HEK293T (cell line): ENCODE data around the gene KCNJ5.

Source experiments
- CTCF ChIA-PET: fragments of 350-600 bp; formaldehyde crosslinking; extraction: SDS; loops from one replicate; lab custom pipeline; 2021; ENCODE audit warnings: antibody characterized with exemption, inconsistent platforms; lab: Yijun Ruan, JAX
- POLR2A ChIA-PET: fragments of 350-600 bp; formaldehyde crosslinking; extraction: SDS; loops from one replicate; lab custom pipeline; 2020; ENCODE audit warnings: antibody characterized with exemption, inconsistent platforms; lab: Yijun Ruan, JAX
- DNase-seq: peaks from one replicate; pipeline ENCODE4 v3.0.0; 2012; ENCODE audit warnings: mixed read lengths; ENCODE audit errors: extremely low spot score
- ARNT ChIP-seq: fragments of 450-650 bp; IDR thresholded peaks from 2 replicates; pipeline ENCODE4 v1.6.1; 2017; ENCODE audit warnings: mild to moderate bottlenecking
- BHLHE40 ChIP-seq: fragments of 450-650 bp; IDR thresholded peaks from 2 replicates; pipeline ENCODE4 v1.6.1; 2016; ENCODE audit warnings: mild to moderate bottlenecking, moderate library complexity, borderline replicate concordance
- CTBP1 ChIP-seq: fragments of 450-650 bp; IDR thresholded peaks from 2 replicates; pipeline ENCODE4 v1.6.1; 2016; ENCODE audit warnings: borderline replicate concordance
- ELF4 ChIP-seq: fragments of 450-650 bp; IDR thresholded peaks from 2 replicates; pipeline ENCODE4 v1.6.1; 2017; ENCODE audit warnings: antibody characterized with exemption
- FOXA1 ChIP-seq: fragments of 450-650 bp; IDR thresholded peaks from 2 replicates; pipeline ENCODE4 v1.6.1; 2016; ENCODE audit warnings: mild to moderate bottlenecking
- FOXK2 ChIP-seq: fragments of 450-650 bp; IDR thresholded peaks from 2 replicates; pipeline ENCODE4 v1.6.1; 2016; ENCODE audit warnings: mild to moderate bottlenecking
- FOXM1 ChIP-seq: fragments of 450-650 bp; IDR thresholded peaks from 2 replicates; pipeline ENCODE4 v1.6.1; 2017; ENCODE audit warnings: mild to moderate bottlenecking, borderline replicate concordance
- HDGF ChIP-seq: fragments of 450-650 bp; IDR thresholded peaks from 2 replicates; pipeline ENCODE4 v1.6.1; 2017; ENCODE audit warnings: antibody characterized with exemption, borderline replicate concordance
- L3MBTL2 ChIP-seq: fragments of 450-650 bp; conservative IDR thresholded peaks from 2 replicates; pipeline ENCODE4 v1.6.1; 2016; ENCODE audit warnings: mild to moderate bottlenecking
- LEF1 ChIP-seq: fragments of 450-650 bp; IDR thresholded peaks from 2 replicates; pipeline ENCODE4 v1.6.1; 2017; ENCODE audit warnings: mild to moderate bottlenecking, borderline replicate concordance
- NFRKB ChIP-seq: fragments of 450-650 bp; IDR thresholded peaks from 2 replicates; pipeline ENCODE4 v1.6.1; 2016; ENCODE audit warnings: mild to moderate bottlenecking, moderate library complexity
- SP1 ChIP-seq: fragments of 450-650 bp; IDR thresholded peaks from 2 replicates; pipeline ENCODE4 v1.6.1; 2017
- SUZ12 ChIP-seq: fragments of 450-650 bp; IDR thresholded peaks from 2 replicates; pipeline ENCODE4 v1.6.1; 2016; ENCODE audit warnings: mild to moderate bottlenecking
- TARDBP ChIP-seq: fragments of 450-650 bp; IDR thresholded peaks from 2 replicates; pipeline ENCODE4 v1.6.1; 2016
- ZNF384 ChIP-seq: fragments of 450-650 bp; IDR thresholded peaks from 2 replicates; pipeline ENCODE4 v1.6.1; 2016
- TF ChIP-seq, protein P1 (sequence below): fragments of 450-650 bp; IDR thresholded peaks from 2 replicates; pipeline ENCODE4 v1.6.1; 2016

KCNJ5 gene

DNA sequence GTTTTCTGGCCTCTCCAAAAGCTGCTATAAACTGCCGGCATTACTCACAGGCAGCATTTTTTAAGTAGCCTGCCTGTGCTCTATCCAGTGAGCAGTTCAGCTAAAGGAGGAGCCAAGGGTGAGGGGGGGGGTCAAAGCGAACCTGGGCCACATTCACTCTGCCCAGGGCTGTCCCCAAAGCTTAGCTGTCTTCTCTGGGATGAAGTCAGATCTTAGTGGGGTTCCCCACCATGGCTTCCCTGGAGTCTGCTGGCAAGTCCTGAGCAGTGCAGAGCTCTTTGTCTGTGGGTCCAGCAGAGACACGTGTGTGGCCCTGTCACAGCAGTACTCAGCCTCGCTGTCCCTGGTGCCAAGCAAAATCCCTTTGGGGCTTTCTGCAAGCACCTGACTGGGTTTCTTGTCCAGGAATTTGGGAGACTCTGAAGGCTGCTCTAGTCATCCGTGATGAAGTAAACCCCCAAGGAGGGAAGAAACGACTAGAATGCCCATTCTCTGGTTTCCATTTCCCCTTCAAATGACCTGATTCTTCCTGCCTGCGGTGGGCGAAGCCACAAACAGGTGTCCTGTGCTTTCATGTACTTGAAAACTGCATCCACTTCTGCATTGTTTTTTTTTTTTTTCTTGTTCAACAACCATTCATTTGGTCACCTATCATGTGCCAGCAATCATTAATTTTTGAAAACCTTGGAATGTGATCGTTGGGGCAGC is 2.6 kb downstream of the KCNJ5 start:
- POLR2A ChIA-PET, result no interaction called here
- TF ChIP-seq LEF1, result no peak
- no peak for DNase-seq
- CTCF ChIA-PET, result interaction anchor here (0.7 to 1.9 kb wide), 6 partner anchors 8 to 867 kb away, joined by 3 to 12 read pairs (median 4); no protein-coding TSS in a partner anchor

DNA sequence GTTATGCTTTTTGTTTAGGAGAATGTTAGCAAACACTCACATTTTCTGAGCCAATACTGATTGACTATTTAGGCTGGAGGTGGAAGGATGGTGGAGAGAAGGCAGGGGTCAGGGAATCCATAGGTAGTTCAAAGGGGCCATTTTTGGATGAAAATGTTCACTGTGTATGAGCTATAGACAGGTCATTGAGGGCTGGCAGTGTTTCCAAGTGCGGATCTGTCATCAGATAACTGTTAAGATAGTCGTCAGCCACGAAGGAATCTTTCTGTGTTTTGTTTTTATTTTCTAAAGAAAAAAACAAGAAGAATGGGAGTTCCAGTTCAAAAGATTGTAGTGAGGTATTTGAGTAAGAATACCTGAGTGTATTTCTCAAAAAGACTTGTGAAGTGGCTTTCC is 3.1 kb downstream of the KCNJ5 start:
- ChIA-PET POLR2A (no interaction called here), CTCF (interaction anchor here (0.8 to 1.2 kb wide), 2 partner anchors 8 to 9 kb away, joined by 3 to 4 read pairs; no protein-coding TSS in a partner anchor)
- no peak for DNase-seq
- TF ChIP-seq SUZ12 (no peak), FOXK2 (no peak), SP1 (no peak), HDGF (no peak), ZNF384 (no peak), ELF4 (no peak), L3MBTL2 (no peak)

DNA sequence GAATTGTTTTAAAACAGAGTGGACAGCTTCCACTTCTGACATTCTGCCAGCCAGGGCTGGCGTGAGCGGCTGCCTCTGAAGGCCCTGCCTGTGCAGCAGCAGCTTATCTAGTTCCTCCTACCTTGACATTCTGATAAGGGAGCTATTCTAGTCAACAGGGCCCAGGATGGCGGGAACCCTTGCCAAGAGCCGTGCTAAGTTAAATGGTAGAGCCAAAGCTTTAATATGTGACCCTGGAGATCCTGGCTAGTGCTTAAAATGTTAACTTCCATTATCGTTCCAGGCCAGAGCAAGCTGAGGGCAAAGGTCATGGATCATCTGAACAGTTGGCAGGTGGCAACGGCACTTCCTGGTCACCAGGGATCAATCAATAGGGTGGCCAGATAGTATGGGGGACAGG is 3.5 kb downstream of the KCNJ5 start:
- TF ChIP-seq ELF4 (no peak), ARNT (no peak)
- ChIA-PET CTCF (interaction anchor here (0.8 to 1.2 kb wide), 2 partner anchors 8 to 9 kb away, joined by 3 to 4 read pairs; no protein-coding TSS in a partner anchor), POLR2A (no interaction called here)
- no peak for DNase-seq

DNA sequence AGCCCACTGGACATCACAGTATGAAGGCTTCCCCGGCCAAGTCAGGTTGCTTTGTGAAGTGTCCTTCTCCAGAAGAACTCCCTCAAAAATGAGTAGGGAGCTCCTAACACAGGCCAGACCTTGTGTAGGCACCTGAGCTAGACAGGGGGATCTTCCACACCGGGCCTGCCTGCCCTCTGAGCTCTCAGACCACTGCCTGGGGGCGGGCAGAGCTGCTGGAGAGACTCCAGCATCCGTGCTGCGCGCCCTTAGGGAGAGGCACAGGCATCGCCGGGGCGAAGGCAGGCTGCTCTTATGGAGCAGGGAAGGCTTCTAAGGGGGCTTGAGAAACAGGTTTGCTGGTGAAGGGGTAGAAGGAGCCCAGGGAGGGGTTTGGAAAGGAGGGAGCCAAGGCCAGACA is 4.4 kb downstream of the KCNJ5 start:
- CTCF ChIA-PET, result no interaction called here
- TF ChIP-seq SP1 (no peak), CTBP1 (no peak), NFRKB (no peak), FOXK2 (no peak), ARNT (no peak), ZNF384 (no peak), ELF4 (no peak), SUZ12 (no peak), BHLHE40 (no peak), TARDBP (no peak), HDGF (no peak), L3MBTL2 (no peak), FOXA1 (no peak), FOXM1 (no peak), LEF1 (no peak)
- TF ChIP-seq, protein P1, sequence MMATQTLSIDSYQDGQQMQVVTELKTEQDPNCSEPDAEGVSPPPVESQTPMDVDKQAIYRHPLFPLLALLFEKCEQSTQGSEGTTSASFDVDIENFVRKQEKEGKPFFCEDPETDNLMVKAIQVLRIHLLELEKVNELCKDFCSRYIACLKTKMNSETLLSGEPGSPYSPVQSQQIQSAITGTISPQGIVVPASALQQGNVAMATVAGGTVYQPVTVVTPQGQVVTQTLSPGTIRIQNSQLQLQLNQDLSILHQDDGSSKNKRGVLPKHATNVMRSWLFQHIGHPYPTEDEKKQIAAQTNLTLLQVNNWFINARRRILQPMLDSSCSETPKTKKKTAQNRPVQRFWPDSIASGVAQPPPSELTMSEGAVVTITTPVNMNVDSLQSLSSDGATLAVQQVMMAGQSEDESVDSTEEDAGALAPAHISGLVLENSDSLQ, result no peak
- POLR2A ChIA-PET, result no interaction called here
- DNase-seq, result no peak

DNA sequence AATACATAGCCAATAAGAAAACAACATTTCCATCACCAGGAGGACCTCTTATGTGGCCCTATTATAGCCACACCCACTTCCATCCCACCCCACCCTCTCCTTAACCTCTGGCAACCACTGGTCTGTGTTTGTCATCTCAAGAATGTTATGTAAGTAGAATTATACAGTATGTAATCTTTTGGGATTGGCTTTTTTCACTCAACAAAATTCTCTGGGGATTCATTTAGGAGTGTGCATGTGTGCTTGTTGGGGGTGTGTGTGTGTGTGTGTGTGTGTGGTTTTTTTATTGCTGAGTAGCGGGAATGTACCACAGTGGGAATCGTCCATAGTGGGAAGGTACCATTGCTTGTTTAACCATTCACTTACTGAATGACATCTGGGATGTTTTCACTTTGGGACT is 5.2 kb downstream of the KCNJ5 start:
- ChIA-PET CTCF (no interaction called here), POLR2A (no interaction called here)
- no peak for TF ChIP-seq CTBP1
- no peak for TF ChIP-seq NFRKB
- no peak for TF ChIP-seq HDGF
- no peak for TF ChIP-seq L3MBTL2
- TF ChIP-seq, protein P1, result no peak
- no peak for TF ChIP-seq ARNT
- no peak for TF ChIP-seq ELF4
- no peak for DNase-seq

DNA sequence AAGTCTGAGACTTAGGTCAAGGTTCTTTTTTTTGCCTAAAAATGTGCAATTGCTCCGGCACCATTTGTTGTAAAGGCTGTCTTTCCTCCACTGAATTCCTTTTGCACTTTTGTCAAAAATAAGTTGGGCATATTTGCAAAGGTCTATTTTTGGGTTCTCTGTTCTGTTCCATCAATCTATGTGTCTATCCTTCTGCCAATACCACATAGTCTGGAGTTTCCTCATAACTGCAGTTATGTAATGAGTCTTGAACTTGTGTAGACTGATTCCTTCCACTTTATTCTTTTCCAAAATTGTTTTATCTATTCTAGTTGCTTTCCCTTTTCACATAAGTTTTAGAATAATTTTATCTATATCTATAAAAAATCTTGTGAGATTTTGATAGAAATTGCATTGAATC is 6.7 kb downstream of the KCNJ5 start:
- TF ChIP-seq LEF1 (no peak), ZNF384 (no peak), HDGF (no peak), NFRKB (no peak)
- no peak for DNase-seq
- ChIA-PET CTCF (no interaction called here), POLR2A (no interaction called here)

DNA sequence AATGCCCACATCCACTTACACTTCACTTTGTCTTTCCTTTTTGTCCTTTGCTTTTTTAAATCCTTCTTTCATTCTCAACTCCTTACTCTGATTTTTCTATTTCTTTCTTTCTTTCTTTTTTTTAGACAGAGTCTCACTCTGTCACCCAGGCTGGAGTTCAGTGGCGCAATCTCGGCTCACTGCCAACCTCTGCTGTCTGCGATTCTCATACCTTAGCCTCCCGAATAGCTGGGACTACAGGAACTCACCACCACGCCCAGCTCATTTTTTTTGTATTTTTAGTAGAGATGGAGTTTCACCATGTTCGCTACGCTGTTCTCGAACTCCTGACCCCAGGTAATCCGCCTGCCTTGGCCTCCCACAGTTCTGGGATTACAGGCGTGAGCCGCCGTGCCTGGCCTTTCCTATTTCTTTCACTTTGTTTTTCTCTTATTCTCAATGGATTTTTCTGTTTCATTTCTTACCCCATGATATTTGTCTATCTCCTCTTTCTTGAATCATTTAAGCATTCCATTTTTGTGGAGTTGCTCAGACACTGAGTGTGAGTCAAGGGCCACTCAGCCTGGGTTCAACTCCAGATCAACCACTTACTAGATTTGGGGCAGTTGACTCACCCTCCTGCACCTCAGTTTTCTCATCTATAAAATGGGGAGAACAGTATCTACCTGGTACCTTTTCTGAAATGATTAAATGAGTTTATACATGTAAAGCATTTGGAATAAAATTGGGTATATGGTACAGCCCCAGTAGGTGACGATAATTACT is 7.6 kb downstream of the KCNJ5 start:
- ChIA-PET CTCF (no interaction called here), POLR2A (no interaction called here)
- no peak for DNase-seq
- TF ChIP-seq SUZ12 (no peak), FOXK2 (no peak), ARNT (no peak), SP1 (no peak), ZNF384 (no peak), NFRKB (no peak), LEF1 (no peak), HDGF (no peak), FOXM1 (no peak), L3MBTL2 (no peak), BHLHE40 (no peak), CTBP1 (no peak), TARDBP (no peak), ELF4 (no peak), FOXA1 (no peak)
- TF ChIP-seq, protein P1, result no peak
